Activated CD4-positive, alpha-beta T cell treated with anti-CD3 and anti-CD28 coated beads for 1 hour (primary cell): Measurements from ENCODE around the gene OLA1.
"Not testable (repeated sequence)": the region's sequence is repeated elsewhere in the genome, so short reads cannot be mapped to it uniquely, and the experiment has no call there.

Source experiments
- DNase-seq: peaks from one replicate; pipeline ENCODE4 v3.0.0-alpha.2; 2020

The OLA1 gene

GRCh38 chr2:174248187-174248997, at the start of gene OLA1:
Gene OLA1, minus strand, starts transcription at chr2:174248532. Its CDS starts 1,717 bp downstream, at chr2:174246815.
- peak; percentile 92 for DNase-seq

GRCh38 chr2:174292908-174293307, 44.6 kb upstream of the OLA1 start:
- DNase-seq: no peak

GRCh38 chr2:174286172-174286571, 37.8 kb upstream of the OLA1 start:
- DNase-seq: no peak

GRCh38 chr2:174282441-174282840, 34.1 kb upstream of the OLA1 start:
- DNase-seq: no peak

- DNase-seq: no peak
Observed at GRCh38 chr2:174281736-174282135, 33.4 kb upstream of the OLA1 start.

GRCh38 chr2:174280596-174280995, 32.3 kb upstream of the OLA1 start:
- DNase-seq: no peak

- DNase-seq: not testable (repeated sequence)
Observed at GRCh38 chr2:174270263-174270662, 21.9 kb upstream of the OLA1 start.

- no peak for DNase-seq
Observed at GRCh38 chr2:174266288-174266687, 18.0 kb upstream of the OLA1 start.

- DNase-seq: no peak
Observed at GRCh38 chr2:174263997-174264396, 15.7 kb upstream of the OLA1 start.

GRCh38 chr2:174259981-174260380, 11.6 kb upstream of the OLA1 start:
- no peak for DNase-seq

- no peak for DNase-seq
Observed at GRCh38 chr2:174254267-174254666, 5.9 kb upstream of the OLA1 start.

- DNase-seq: no peak
Observed at GRCh38 chr2:174248998-174249592, 763 bp upstream of the OLA1 start.

- DNase-seq: no peak
Observed at GRCh38 chr2:174247474-174248186, 702 bp downstream of the OLA1 start.

- DNase-seq: no peak
Observed at GRCh38 chr2:174246944-174247381, 1.4 kb downstream of the OLA1 start.

GRCh38 chr2:174245628-174246027, 2.7 kb downstream of the OLA1 start:
- DNase-seq: not testable (repeated sequence)

GRCh38 chr2:174245065-174245464, 3.3 kb downstream of the OLA1 start:
- DNase-seq: no peak

- no peak for DNase-seq
Observed at GRCh38 chr2:174243812-174244211, 4.5 kb downstream of the OLA1 start.

GRCh38 chr2:174240097-174240496, 8.2 kb downstream of the OLA1 start:
- no peak for DNase-seq

- no peak for DNase-seq
Observed at GRCh38 chr2:174236429-174236828, 11.9 kb downstream of the OLA1 start.

- no peak for DNase-seq
Observed at GRCh38 chr2:174235680-174236079, 12.7 kb downstream of the OLA1 start.

GRCh38 chr2:174233771-174234275, 14.5 kb downstream of the OLA1 start:
- DNase-seq: no peak

- DNase-seq: no peak
Observed at GRCh38 chr2:174227748-174228147, 20.6 kb downstream of the OLA1 start.

GRCh38 chr2:174224665-174225288, 23.6 kb downstream of the OLA1 start:
- DNase-seq: no peak
